Nephron progenitor cell (in vitro differentiated cells): ENCODE measurements around the gene RFX2.

Experiments
- DNase-seq: peaks from one replicate; pipeline ENCODE4 v3.0.0; 2021
- H3K27ac Mint-ChIP-seq: 2 replicates; pipeline ENCODE4 v1.8.0; 2021; ENCODE audit warnings: mild to moderate bottlenecking, moderate library complexity, mixed read lengths
- H3K27me3 Mint-ChIP-seq: 2 replicates; pipeline ENCODE4 v1.8.0; 2021; ENCODE audit warnings: mild to moderate bottlenecking, low read depth, mixed read lengths; ENCODE audit not compliant: poor library complexity
- H3K36me3 Mint-ChIP-seq: 2 replicates; pipeline ENCODE4 v1.8.0; 2021; ENCODE audit warnings: low read depth, mixed read lengths
- H3K4me1 Mint-ChIP-seq: 2 replicates; pipeline ENCODE4 v1.8.0; 2021; ENCODE audit warnings: mixed read lengths
- H3K4me3 Mint-ChIP-seq: 2 replicates; pipeline ENCODE4 v1.8.0; 2021; ENCODE audit warnings: mild to moderate bottlenecking, moderate library complexity, mixed read lengths
- H3K9me3 Mint-ChIP-seq: 2 replicates; pipeline ENCODE4 v1.8.0; 2021; ENCODE audit warnings: mild to moderate bottlenecking, moderate library complexity, mixed read lengths
- CTCF ChIP-seq: fragments of 200-600 bp; sonication (generic); IDR thresholded peaks from 2 replicates; pipeline ENCODE4 v1.5.0; 2021; ENCODE audit warnings: antibody characterized with exemption

RFX2 gene

GRCh38 chr19:6070720-6071485, 39.4 kb downstream of the RFX2 start:
- no peak overlapping the region for H3K4me3 Mint-ChIP-seq
- peak overlapping the region; percentile 28 for H3K27ac Mint-ChIP-seq
- peaks cover 49% of the 10 kb centered on the region for H3K4me1 Mint-ChIP-seq
- no peak for TF ChIP-seq CTCF
- DNase-seq = no peak
- peaks cover 43% of the 10 kb centered on the region for H3K27me3 Mint-ChIP-seq
- peaks cover 5% of the 10 kb centered on the region for H3K36me3 Mint-ChIP-seq
- peaks cover 15% of the 10 kb centered on the region for H3K9me3 Mint-ChIP-seq

- H3K27me3 Mint-ChIP-seq = peaks cover 43% of the 10 kb centered on the region
- no peak for TF ChIP-seq CTCF
- peaks cover 5% of the 10 kb centered on the region for H3K36me3 Mint-ChIP-seq
- H3K9me3 Mint-ChIP-seq = peaks cover 15% of the 10 kb centered on the region
- H3K27ac Mint-ChIP-seq = no peak overlapping the region
- peaks cover 49% of the 10 kb centered on the region for H3K4me1 Mint-ChIP-seq
- DNase-seq = no peak
- no peak overlapping the region for H3K4me3 Mint-ChIP-seq
These were observed 40.1 kb downstream of the RFX2 start for GRCh38 chr19:6070207-6070681.

GRCh38 chr19:6069268-6069791, 41.0 kb downstream of the RFX2 start:
- Mint-ChIP-seq H3K9me3 (peaks cover 15% of the 10 kb centered on the region), H3K27ac (no peak overlapping the region), H3K4me1 (peaks cover 49% of the 10 kb centered on the region), H3K27me3 (peaks cover 40% of the 10 kb centered on the region), H3K4me3 (no peak overlapping the region), H3K36me3 (peaks cover 5% of the 10 kb centered on the region)
- no peak for TF ChIP-seq CTCF
- no peak for DNase-seq

GRCh38 chr19:6068711-6069110, 41.6 kb downstream of the RFX2 start:
- no peak for TF ChIP-seq CTCF
- Mint-ChIP-seq H3K4me1 (peaks cover 49% of the 10 kb centered on the region), H3K27me3 (peaks cover 43% of the 10 kb centered on the region), H3K36me3 (peaks cover 5% of the 10 kb centered on the region), H3K9me3 (peaks cover 15% of the 10 kb centered on the region), H3K27ac (no peak overlapping the region), H3K4me3 (no peak overlapping the region)
- no peak for DNase-seq

GRCh38 chr19:6067975-6068374, 42.3 kb downstream of the RFX2 start:
- no peak overlapping the region for H3K4me3 Mint-ChIP-seq
- peaks cover 5% of the 10 kb centered on the region for H3K36me3 Mint-ChIP-seq
- H3K27me3 Mint-ChIP-seq = peaks cover 41% of the 10 kb centered on the region
- TF ChIP-seq CTCF = no peak
- H3K4me1 Mint-ChIP-seq = peaks cover 53% of the 10 kb centered on the region
- H3K9me3 Mint-ChIP-seq = peaks cover 15% of the 10 kb centered on the region
- DNase-seq = no peak
- peak overlapping the region; percentile 100 for H3K27ac Mint-ChIP-seq
